Glomerular visceral epithelial cell (primary cell): Measurements from ENCODE around the gene SMG6.

Source experiments
- DNase-seq: peaks from one replicate; pipeline ENCODE4 v3.0.0-alpha.2; 2016; ENCODE audit errors: extremely low spot score

Gene SMG6

DNA sequence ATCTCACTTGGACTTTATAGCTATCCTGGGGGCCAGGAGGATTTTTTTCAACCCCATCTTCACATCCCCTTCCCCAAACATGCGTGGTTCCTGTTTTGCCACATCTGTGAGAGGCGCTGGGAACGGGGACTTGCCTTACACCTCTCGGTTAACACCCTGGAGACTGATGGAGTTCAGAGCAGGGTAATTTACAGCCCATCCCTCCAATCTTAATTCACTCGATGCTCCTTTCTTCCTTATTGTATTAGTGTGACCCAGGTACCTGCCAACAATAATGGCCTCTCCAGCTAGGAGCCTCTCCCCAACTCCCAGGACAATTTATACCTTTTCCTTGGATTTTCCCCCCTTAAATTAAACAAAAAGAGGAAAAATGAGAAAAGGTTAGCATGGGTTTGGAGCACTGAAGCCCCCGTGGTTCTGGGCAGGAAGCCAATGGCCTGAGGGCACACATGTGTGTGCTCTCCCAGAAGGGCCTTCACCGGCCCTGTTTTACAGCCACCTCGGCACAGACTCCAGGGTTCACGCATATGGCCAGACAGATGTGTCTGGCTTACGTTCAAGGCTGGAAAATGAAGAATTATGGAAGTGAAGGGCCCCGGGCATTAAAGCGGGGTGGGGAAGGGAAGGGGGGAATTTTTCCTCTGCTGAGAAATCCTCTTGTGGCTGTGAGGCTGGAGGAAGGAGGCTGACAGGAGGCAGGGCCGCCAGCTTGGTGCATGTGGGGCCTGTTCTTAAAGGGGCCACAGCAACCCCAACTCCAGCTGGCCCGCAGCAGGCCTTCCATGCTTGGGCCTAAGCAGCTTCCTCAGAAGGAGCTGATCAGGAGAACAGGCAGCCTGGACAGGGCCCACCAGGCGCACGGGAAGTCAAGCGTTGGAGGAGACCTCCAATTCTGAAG, 227.2 kb downstream of the SMG6 start:
- DNase-seq, result no peak

DNA sequence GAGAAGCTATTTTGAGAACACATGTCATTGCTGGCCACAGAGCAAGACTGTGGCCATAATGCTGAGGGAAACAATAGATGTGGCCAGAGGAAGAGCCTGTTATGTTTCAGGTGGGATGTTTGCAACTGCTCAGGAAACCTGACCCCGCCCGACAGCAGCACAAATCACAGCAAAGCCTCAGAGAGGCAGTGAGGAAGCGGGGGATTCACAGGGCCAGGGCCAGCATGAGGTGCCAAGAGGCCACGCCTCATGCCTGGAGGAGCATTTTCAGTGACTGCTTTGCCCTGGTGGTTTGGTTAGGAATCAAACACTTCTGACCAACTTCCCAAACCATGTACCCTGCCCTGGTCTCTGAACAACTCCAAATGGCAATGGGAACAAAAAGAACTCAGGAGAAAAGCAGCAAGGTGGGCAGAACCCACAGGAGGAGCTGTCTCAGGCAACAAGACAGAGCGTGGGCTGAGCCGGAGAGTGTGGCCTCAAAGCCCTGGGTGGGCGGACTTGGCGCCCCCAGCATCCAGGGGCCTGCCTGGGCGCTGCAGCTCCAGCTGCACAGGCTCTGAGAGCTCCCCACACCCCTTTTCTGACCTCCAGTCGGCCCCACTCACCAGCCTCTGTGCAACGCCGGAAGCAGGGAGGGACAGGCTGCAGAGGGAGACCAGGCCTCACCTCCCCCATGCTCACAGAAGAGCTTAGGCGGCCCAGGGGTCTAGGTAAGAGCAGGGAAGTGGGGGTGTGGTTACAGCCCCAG, 228.1 kb downstream of the SMG6 start:
- no peak for DNase-seq

DNA sequence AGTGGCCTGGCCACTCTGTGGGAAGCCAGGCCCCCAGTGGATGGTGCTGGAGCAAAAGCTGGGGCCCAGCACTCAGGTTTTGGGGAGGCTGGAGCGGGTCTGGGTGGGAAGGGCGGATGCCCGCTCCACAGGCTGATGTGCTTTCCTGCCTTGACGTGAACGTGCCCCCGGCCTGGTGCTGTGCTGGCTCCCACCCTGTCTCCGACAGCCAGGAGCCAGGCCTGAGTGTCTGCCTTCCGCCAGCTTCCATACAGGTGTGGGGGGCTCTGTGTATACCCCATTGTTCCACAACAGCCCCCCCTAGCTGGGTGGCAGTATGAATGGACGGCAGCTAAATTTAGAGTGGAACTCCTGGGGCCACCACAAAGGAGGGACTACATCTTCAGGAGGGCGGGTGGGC, 228.7 kb downstream of the SMG6 start:
- DNase-seq, result no peak

DNA sequence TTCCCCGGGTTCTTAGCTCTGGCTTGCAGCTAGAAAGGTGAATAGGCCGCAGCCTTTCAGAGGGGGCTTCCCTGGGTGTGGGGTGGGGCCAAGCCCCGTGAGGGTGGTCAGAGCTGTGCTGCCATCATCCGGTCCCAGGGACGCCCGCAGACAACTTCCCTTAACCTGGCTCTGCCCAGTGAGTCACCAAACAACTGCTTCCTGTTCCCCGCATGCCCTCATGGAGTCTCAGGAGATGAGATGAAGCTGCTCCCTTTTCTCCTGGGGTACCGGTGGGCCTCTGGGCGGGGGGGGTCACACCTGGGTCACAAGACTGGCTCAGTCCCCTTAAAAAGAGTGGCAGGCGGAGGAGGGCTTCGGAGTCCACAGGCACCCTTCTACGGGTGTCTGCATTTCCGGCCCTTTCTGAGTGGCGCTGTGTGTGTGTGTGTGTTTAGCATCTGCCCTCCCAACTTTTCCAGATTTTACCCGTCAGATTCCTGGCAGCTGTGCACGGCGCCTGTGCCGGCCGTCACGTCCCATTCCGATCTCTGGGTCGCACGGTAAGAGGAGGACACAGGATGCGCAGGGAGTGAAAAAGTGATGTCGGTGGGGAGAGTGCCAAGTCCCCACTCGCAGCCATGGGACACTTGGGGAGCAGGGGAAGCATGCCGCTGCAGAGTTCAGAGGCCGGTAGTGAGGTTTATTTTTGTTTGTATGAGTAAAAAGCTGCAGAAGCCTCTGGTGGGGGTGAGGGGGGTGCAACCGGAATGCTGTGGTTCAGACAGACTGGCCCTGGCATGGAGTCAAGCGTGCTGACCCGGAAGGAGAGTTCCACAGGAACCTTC, 231.9 kb downstream of the SMG6 start:
- no peak for DNase-seq

DNA sequence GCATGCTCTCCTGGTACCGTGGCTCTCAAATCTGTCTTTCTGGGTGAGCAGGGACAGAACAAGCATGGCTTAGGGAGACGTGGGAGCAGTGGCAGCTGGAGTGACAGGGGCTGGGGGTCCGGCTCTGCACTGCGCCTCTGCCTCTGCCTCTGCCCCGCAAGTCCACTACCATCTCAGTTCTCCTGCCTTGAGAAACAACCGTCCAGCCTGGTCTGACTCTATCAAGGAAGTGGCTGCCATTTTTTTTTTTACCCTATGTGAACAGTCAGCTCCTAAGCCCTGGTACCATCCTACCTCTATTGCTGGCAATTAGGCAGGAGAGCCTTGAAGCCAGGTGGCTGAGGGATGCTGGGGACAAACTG, 232.6 kb downstream of the SMG6 start:
- no peak for DNase-seq

DNA sequence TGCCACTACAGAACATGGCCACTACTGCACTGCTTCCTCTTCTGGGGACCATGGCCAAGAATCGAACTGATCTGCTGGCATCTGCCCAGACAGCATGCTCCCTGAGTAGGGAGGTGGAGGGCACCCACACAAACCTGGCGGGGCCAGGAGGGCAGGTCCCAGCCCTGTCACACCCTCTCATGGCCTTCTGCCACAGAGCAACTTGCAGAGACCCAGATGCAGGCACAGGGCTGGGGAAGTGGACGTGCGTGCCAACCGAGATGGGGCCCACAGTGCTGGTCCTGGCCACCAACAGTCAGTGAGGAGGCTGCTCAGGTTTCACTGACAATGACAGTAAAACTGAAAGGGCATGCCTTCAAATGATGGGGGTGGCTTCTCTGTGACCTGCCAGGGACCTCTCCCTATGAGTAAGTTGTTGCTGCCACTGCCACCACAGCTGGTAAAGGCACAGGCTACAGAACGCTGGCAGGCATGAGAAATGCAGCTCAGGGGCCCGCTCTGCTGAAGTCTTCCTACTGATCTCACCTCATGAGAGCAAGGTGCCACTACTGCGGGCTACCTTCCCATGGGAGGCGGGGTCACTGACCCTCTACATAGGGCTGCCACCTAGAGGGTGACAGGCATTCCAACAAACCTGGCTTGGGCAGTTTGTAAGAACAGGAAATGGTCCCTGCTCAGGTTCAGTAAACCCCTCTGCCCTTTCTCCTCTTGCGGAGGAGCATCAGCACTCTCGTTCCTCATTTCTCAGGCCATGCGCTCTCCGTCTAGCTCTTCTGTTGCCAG, 233.2 kb downstream of the SMG6 start:
- no peak for DNase-seq

DNA sequence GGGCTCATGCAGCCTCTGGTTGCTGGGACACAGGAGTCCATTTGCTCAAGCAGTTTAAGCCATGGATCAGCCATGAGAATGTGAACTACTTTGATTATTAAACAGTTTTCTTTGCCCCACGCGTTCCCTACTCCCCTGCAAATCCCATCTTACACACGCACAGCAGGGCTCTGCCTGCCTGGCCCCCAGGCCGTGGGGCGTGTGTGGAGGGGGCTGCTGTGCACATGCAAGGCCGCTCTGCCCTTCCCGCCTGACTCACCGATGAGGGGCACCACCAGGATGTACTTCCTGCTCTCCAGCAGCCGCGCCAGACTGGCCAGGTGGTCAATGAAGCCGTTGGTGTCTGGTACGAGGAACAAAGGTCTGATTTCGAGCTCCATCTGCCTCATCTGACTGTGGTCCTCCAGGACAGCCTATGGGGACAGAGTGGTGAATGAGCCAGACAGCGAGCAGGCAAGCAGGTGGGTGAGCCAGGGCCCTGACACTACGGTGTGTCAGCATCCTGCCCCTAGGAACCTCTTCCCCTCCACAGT, 235.0 kb downstream of the SMG6 start:
- DNase-seq, result peak; percentile 84

DNA sequence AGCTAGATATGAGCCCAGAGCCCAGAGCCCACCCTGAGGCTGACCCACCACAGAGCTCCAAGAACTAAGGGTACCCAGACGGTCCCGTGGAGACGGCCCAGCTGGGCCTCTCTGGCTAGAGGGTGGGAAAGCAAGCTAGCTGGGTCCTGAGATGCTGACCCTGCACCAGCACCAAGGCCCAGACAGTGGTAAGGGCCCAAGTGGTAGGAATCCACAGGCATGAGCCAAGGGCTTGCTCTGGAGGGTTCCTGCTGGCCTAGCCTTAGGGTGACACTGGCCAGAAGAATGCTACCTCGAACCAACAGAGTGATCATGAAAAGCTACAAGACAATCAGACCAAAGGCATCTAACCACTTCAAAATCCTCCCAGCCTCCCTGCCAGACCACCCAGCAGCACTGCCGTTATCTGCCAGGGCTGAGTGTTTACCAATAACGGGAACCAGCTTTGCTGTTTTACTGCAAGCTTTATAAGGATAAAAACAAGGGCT, 235.5 kb downstream of the SMG6 start:
- peak; percentile 43 for DNase-seq

DNA sequence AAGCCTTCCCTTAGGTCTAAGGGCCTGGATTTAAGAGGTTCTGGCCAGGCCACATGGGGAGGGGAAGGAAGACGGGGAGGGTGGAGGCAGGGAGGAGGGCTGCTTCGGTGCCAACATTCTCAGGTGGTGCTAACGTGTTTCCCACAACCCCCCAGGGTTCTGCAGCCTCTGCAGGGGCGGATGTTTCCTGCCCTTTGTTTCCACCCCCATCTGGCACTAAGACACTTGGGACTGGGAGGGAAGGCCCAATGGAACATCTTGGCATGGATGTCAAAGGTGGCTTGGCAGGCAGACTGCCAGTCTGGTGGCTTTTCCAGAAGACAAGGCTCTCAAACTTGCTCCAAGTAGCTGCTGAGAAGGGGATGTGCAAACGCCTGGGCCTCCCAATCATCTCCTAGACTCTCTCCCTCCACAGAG, 236.0 kb downstream of the SMG6 start:
- peak; percentile 31 for DNase-seq

DNA sequence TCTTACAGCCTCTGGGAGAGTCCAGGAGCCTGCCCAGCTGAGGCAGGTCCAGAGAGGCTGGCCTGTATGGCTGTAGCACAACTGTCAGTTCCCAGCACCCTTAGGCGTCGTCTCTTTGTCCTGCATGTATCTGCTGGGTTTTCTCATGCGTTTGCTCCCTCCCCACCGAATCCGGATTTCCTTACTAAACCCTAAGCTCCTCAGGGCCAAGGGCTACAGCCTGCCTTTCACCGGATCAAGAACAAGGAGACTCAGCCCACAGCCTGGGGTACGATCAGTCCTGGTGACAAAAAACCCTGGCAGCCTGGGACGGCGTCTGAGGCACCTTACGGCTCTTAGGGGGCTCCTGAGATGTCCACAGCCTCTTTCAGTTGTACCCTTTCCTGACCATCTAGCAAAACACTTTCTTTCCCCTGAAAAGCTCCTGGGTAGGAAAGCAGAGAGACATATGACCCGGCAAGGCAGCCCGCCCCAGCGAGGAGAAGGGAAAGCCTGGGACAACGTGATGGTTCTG, 236.5 kb downstream of the SMG6 start:
- no peak for DNase-seq

DNA sequence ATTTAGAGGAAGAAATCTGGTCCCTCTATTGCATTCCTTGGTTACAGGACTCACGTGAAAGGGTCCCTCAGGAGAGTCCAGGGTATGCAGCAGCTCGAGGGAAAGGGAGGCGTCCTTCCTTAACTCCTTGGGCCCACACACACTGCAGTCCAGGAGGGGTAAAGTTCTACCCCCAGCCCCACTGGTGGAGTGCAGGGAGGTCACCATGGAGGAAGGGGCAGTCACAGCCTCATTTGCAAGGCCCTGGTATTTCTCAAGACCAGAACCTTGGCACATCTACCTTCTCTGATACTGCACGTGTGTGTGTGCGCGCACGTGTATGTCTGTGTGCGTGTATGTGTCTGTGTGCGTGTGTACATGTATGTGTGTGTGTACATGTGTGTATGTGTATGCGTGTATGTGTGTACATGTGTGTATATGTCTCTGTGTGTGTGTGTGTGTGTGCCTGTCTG, 237.6 kb downstream of the SMG6 start:
- no peak for DNase-seq

DNA sequence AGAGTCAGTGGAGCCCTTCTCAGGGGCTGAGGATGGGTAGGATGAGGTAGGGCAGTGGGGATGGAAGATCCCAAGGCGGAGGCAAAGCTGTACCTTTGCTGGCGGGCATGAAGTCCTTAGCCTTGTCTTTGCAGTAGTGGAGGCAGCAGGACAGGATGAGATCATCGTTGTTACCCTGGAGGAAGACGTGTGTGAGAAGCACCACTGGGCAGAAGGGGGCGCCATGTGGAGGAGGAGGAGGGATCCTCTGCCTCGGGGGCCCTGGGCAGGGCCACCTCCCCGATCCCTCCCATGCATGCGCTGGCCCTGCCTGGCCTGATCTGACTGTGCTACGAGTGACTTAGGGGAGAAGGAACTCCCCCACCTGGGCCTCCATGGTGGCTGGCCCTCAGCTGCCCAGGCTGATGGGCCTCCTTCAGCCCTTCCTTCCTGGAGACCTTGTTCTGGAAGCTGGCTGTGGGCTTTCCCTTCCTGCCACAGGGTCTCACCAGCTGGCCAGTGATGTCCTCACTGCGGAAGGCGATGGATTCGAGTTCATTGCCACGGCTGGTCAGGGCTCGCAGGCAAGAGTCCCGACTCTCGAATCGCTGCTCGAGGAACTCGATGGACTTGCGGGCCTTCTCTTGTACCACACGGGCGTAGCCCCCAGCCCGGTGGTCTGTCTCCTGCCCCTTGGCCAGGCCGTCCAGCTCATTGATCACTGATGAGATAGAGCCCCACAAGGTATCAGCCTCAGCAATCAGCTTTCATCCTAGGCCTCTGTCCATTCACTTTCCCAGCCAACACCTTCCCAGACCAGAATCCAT, 238.4 kb downstream of the SMG6 start:
- no peak for DNase-seq

DNA sequence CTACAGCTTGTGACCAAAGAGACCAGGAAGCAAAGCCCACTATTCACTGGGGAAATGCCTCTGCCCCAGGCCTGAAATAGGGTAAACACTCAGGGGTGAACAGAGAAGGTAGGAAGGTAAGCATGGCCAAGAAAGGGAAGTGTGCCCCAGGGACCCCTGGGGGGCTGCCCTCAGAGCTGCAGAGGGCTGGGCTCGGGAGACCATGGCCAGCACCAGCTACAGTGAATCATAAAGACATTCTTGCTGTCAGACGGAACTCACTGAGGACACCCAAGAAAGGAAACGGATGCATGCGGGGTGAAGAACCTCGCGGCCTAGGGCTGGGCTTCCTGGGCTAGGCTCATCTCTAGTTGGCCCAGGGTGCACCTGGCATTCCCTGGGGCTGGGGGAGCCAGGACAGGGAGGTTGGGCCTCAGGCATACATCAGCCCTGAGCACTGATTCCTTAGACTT, 239.0 kb downstream of the SMG6 start:
- no peak for DNase-seq

DNA sequence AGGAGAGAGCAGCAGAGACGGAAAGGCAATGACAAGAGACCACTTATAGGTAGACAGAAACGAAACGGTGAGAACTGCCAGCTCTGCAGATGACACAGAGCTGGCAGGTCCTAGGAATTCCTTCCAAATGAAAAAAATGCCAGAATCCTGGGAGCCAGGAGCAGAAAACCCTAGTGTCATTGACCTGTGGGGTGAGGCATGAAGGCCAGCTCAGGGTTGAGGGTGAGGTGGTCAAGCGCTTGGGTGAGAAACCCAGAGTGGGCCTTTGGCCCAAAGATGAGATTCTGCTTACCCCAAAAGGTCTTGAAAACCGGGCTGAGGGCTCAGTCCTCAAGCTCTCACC, 239.5 kb downstream of the SMG6 start:
- DNase-seq, result no peak

DNA sequence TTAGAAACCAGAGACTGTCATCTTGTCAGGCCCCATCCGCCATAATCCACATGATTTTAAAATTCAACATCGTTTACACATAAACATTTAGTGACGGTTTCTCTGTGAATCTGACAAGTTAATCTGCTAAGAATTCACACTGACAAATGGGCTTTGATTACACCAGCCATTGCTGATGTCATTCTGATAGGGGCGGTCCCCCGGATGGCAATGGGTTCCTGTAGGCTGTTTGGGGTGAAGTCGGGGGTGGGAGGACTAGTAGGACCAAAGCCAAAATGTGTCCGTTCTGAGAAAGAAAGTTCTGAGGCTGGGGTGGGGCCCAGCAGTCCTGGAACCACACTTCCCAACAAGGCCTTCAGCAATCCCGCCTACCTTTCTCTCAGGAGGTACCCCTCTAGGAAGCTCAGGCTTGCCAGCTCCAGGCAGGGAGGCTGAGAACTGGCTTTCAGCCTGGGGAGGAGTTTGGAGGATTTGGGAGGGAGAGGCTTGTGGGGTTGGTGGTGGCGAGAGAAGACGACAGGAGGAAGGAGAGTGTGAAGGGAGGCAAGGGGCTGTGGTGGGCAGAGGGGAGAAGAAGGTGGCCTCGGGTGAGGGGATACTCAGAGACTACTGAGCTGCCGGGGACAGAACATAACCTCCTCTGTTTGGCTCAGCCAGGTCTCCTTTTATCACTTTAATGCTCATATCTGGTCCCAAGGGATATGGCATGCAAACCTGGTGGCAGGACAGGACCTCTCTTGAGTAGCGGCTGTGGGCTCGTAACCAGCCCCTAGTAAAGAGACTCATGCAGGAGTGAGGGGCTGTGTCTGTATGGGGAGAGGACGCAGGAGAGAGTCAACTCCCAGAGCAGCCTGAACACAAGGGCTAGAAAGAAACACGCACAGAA, 240.1 kb downstream of the SMG6 start:
- no peak for DNase-seq

DNA sequence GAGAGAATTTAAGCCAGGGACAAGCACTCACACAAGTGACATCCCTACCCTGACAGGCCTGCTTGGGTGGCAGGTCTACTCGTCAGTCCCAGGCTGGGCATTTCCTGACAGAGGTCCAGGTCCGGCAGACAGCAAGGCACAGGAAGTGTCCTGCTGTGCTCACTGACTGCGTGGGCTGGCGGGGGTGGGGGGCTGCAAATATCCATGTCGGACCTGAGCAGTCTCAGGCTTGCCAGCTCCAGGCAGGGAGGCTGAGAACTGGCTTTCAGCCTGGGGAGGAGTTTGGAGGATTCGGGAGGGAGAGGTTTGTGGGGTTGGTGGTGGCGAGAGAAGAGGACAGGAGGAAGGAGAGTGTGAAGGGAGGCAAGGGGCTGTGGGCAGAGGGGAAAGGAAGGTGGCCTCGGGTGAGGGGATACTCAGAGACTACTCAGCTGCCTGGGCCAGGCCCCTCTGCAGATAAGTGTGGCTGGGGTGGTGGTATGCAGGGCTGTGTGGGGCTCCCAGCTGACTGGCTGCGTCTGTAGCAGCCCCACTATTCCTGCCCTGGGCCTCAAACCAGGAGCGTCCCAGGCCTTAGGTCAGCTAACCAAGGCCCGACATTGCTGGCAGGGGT, 240.9 kb downstream of the SMG6 start:
- DNase-seq, result no peak

DNA sequence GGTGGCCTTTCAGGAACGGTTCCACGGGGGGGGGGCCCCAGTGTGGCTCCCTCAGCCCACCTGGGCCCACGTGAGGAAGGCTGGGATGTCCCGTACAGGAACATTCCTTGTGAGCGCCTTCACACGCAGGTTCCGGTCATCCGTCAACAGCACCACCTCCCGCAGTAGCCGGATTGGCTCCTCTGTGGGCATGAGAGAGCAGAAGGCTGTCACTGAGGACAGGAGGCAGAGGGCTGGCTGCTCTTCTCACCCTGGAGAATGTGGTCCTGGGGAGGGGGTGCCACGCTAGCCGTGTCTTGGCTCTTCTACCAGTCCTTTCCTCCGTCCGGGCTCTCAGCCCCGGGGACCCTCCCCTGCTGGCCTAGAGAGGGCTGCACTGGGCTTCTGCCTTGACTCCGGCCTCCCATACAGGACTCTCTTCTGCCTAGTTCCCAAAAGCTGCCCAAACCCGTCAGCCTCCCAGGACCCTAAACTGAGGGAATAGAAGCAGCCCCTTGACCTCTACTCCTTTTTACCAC, 242.1 kb downstream of the SMG6 start:
- no peak for DNase-seq
